GM23338 (cell line): Measurements from ENCODE around the gene ORM1. TPM values are rescaled to one million over a fixed set of nuclear protein-coding genes. Genes with fewer than 3 reads are reported as not detected.

Experiments
- EZH2phosphoT487 ChIP-seq: fragments of 200-600 bp; sonication (generic); IDR thresholded peaks from one replicate; pipeline ENCODE4 v1.8.1; 2018; ENCODE audit warnings: antibody characterized with exemption; ENCODE audit not compliant: unreplicated experiment
- STAT1 ChIP-seq: IDR thresholded peaks from one replicate; pipeline ENCODE4 v1.6.1; 2016; ENCODE audit warnings: antibody characterized with exemption; ENCODE audit not compliant: unreplicated experiment
- ZNF114 ChIP-seq: fragments of 250-450 bp; sonication (Bioruptor Pico); IDR thresholded peaks from 2 replicates; pipeline ENCODE4 v1.5.0; 2020; ENCODE audit warnings: mild to moderate bottlenecking, moderate library complexity
- ZNF331 ChIP-seq: fragments of 250-450 bp; sonication (Bioruptor Pico); IDR thresholded peaks from 2 replicates; pipeline ENCODE4 v1.5.0; 2020; ENCODE audit warnings: low read depth, mild to moderate bottlenecking, moderate library complexity
- ZNF462 ChIP-seq: fragments of 250-450 bp; sonication (Bioruptor Pico); IDR thresholded peaks from 2 replicates; pipeline ENCODE4 v1.5.0; 2020; ENCODE audit warnings: mild to moderate bottlenecking, moderate library complexity
- polyA plus RNA-seq: library from polyadenylated mRNA; unstranded; fragments of >200 nt; fragmentation: Nextera tagmentation; extraction: Ambion mirVana; gene quantifications from 2 replicates; pipeline ENCODE4 v1.2.1, GENCODE V29; 2016
- total RNA-seq: library from RNA; depleted of rRNA; stranded (reverse); fragments of >200 nt; shearing (Covaris generic); gene quantifications from 2 replicates; pipeline ENCODE4 v1.2.3, GENCODE V29; 2014
- TF ChIP-seq, protein P1 (sequence below): IDR thresholded peaks from 2 replicates; pipeline ENCODE4 v1.6.1; 2016; ENCODE audit warnings: antibody characterized with exemption
- TF ChIP-seq, protein P2 (sequence below): IDR thresholded peaks from one replicate; pipeline ENCODE4 v1.6.1; 2018; ENCODE audit warnings: antibody characterized with exemption; ENCODE audit not compliant: unreplicated experiment

The ORM1 gene
- total and polyA plus RNA-seq, 2 experiments from 2014 or later: not detected

DNA sequence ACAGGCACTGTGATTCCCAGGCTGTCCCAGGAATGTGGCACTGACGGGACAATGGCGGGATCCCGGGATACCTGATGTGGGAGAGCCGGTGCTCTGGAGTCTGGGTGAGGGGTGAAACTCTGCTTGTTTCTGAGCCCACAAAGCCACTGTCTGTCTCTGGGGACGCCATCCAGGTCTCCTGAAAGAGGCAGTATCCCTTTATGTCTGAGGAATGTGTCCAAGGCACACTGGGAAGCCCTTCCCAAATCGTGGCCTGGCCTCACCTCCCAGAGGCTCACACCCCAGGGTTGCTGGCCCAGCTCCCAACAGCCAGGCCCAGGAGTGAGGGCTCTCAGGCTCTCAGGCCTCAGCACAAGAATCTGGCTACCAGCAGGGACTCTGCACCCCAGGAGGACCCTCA lies 33.9 kb downstream of the ORM1 start (continued):
- TF ChIP-seq ZNF462 (CRISPR knock-in tag) (no peak), EZH2phosphoT487 (no peak), ZNF331 (CRISPR knock-in tag) (no peak), ZNF114 (no peak), STAT1 (no peak)
- TF ChIP-seq, protein P1, sequence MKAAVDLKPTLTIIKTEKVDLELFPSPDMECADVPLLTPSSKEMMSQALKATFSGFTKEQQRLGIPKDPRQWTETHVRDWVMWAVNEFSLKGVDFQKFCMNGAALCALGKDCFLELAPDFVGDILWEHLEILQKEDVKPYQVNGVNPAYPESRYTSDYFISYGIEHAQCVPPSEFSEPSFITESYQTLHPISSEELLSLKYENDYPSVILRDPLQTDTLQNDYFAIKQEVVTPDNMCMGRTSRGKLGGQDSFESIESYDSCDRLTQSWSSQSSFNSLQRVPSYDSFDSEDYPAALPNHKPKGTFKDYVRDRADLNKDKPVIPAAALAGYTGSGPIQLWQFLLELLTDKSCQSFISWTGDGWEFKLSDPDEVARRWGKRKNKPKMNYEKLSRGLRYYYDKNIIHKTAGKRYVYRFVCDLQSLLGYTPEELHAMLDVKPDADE: no peak
- TF ChIP-seq, protein P2, sequence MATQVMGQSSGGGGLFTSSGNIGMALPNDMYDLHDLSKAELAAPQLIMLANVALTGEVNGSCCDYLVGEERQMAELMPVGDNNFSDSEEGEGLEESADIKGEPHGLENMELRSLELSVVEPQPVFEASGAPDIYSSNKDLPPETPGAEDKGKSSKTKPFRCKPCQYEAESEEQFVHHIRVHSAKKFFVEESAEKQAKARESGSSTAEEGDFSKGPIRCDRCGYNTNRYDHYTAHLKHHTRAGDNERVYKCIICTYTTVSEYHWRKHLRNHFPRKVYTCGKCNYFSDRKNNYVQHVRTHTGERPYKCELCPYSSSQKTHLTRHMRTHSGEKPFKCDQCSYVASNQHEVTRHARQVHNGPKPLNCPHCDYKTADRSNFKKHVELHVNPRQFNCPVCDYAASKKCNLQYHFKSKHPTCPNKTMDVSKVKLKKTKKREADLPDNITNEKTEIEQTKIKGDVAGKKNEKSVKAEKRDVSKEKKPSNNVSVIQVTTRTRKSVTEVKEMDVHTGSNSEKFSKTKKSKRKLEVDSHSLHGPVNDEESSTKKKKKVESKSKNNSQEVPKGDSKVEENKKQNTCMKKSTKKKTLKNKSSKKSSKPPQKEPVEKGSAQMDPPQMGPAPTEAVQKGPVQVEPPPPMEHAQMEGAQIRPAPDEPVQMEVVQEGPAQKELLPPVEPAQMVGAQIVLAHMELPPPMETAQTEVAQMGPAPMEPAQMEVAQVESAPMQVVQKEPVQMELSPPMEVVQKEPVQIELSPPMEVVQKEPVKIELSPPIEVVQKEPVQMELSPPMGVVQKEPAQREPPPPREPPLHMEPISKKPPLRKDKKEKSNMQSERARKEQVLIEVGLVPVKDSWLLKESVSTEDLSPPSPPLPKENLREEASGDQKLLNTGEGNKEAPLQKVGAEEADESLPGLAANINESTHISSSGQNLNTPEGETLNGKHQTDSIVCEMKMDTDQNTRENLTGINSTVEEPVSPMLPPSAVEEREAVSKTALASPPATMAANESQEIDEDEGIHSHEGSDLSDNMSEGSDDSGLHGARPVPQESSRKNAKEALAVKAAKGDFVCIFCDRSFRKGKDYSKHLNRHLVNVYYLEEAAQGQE: no peak
